Measurements from ENCODE around the gene CCDC88C. TPM values are rescaled to one million over a fixed set of nuclear protein-coding genes. Genes with fewer than 3 reads are reported as not detected.

The CCDC88C gene
- total and polyA plus RNA-seq, 2 donors (not counting 3 experiments of a cell fraction or from before 2014, with no cell fraction given) = 11.4 to 52.1 TPM

GRCh38 chr14:91354221-91354916, 63.3 kb downstream of the CCDC88C start:
- Histone ChIP-seq H3K79me2 (ENCODE audit: control insufficient read depth, insufficient read depth, low read length) (no peaks in the 10 kb centered on the region), H2AFZ (ENCODE audit: low read depth, low read length) (no peak overlapping the region), H3K27me3 (ENCODE audit: control insufficient read depth in 2 of 2, insufficient read depth in 2 of 2, low read length in 2 of 2) (no peaks in the 10 kb centered on the region), H3K27ac (ENCODE audit: insufficient read depth, low read depth, low read length) (no peak overlapping the region), H3K9ac (replicated peaks; ENCODE audit: extremely low read depth, insufficient read depth, low read length) (no peak overlapping the region), H3K9me1 (replicated peaks; ENCODE audit: control insufficient read depth, extremely low read depth, insufficient read depth, low read length) (no peaks in the 10 kb centered on the region), H3K9me3 (replicated peaks; ENCODE audit: control insufficient read depth, insufficient read depth, low read length) (no peaks in the 10 kb centered on the region), H3K4me3 (replicated peaks in 1 of 3; ENCODE audit: insufficient read depth in 1 of 3, low read depth in 1 of 3, low read length in 3 of 3) (no peak overlapping the region), H4K20me1 (replicated peaks; ENCODE audit: control insufficient read depth, extremely low read depth, insufficient read depth, low read length) (no peaks in the 10 kb centered on the region), H3K36me3 (ENCODE audit: control insufficient read depth in 2 of 2, extremely low read depth in 1 of 2, insufficient read depth in 2 of 2, low read length in 2 of 2) (peaks cover 0 to 2% of the 10 kb centered on the region in 2 experiments), H3K4me1 (ENCODE audit: control insufficient read depth, extremely low read depth, insufficient read depth, low read length) (peaks cover 2% of the 10 kb centered on the region), H3K4me2 (ENCODE audit: insufficient read depth, low read length) (no peak overlapping the region)
- no peak for TF ChIP-seq POLR2A (IDR thresholded peaks at IDR 0.05; ENCODE audit: low read depth, low read length)
- TF ChIP-seq MAX (IDR thresholded peaks at IDR 0.05; ENCODE audit: insufficient read depth, insufficient read length) = no peak
- TF ChIP-seq FOS (IDR thresholded peaks at IDR 0.05; ENCODE audit: borderline replicate concordance, insufficient read depth, low read length) = no peak
- no peak for TF ChIP-seq POLR2AphosphoS5 (IDR thresholded peaks at IDR 0.05; ENCODE audit: insufficient read depth, low read depth, low read length)
- no peak for TF ChIP-seq CTCF (IDR thresholded peaks at IDR 0.05; ENCODE audit: extremely low read depth in 1 of 2, insufficient read depth in 1 of 2, low read depth in 1 of 2, low read length in 2 of 2)
- TF ChIP-seq GATA2 (IDR thresholded peaks at IDR 0.05; ENCODE audit: insufficient read depth, insufficient read length, low read depth, low read length) = no peak
- FAIRE-seq (no peak), DNase-seq (ENCODE audit: low read depth, low spot score) (no peak)
- ChIA-PET POLR2A (interaction anchor here (0.7 kb wide), 1 partner anchor 24 kb away, joined by 3 read pairs; no protein-coding TSS in a partner anchor), CTCF (interaction anchor here (0.9 to 2.0 kb wide), 2 partner anchors 13 to 31 kb away, joined by 3 to 7 read pairs; no protein-coding TSS in a partner anchor)
- BruUV-seq (replicated peaks) = no TSS peak
- intact Hi-C loops (cut with micrococcal nuclease) (no loop called here), dilution Hi-C loops (cut with MboI; ENCODE audit: extremely low pct_ligation_motif_present, low sequenced_read_pairs) (no loop called here)

Data from endothelial cell of umbilical vein (primary cell).